NCI-H1105 (cell line): ENCODE measurements around the gene HIPK1.
"Not testable (repeated sequence)": the region's sequence is repeated elsewhere in the genome, so short reads cannot be mapped to it uniquely, and the experiment has no call there.

Experiments used
- DNase-seq: peaks from one replicate; lab custom pipeline; 2025; lab: John Stamatoyannopoulos, UW

The HIPK1 gene

GRCh38 chr1:113982949-113983348 is 53.8 kb downstream of the HIPK1 start:
- DNase-seq = no peak

- DNase-seq = no peak
These were observed 54.3 kb downstream of the HIPK1 start for GRCh38 chr1:113983391-113983790.

GRCh38 chr1:113983826-113984225 is 54.7 kb downstream of the HIPK1 start:
- no peak for DNase-seq

- no peak for DNase-seq
These were observed 55.6 kb downstream of the HIPK1 start for GRCh38 chr1:113984710-113985109.

GRCh38 chr1:113986802-113987201 is 57.7 kb downstream of the HIPK1 start:
- no peak for DNase-seq

- DNase-seq = no peak
These were observed 58.1 kb downstream of the HIPK1 start for GRCh38 chr1:113987259-113987658.

GRCh38 chr1:113990530-113990929 is 61.4 kb downstream of the HIPK1 start:
- no peak for DNase-seq

GRCh38 chr1:113990961-113991360 is 61.8 kb downstream of the HIPK1 start:
- DNase-seq = no peak

- DNase-seq = no peak
These were observed 62.4 kb downstream of the HIPK1 start for GRCh38 chr1:113991467-113991997.

- DNase-seq = no peak
These were observed 63.9 kb downstream of the HIPK1 start for GRCh38 chr1:113993072-113993471.

- DNase-seq = no peak
These were observed 64.6 kb downstream of the HIPK1 start for GRCh38 chr1:113993766-113994165.

- no peak for DNase-seq
These were observed 66.3 kb downstream of the HIPK1 start for GRCh38 chr1:113995382-113995781.

GRCh38 chr1:113998361-113998760 is 69.2 kb downstream of the HIPK1 start:
- DNase-seq = no peak

- no peak for DNase-seq
These were observed 70.1 kb downstream of the HIPK1 start for GRCh38 chr1:113999233-113999632.

- no peak for DNase-seq
These were observed 70.7 kb downstream of the HIPK1 start for GRCh38 chr1:113999799-114000198.

- no peak for DNase-seq
These were observed 71.3 kb downstream of the HIPK1 start for GRCh38 chr1:114000406-114000805.

GRCh38 chr1:114002492-114003239 is 73.5 kb downstream of the HIPK1 start:
- DNase-seq = no peak

GRCh38 chr1:114003431-114003830 is 74.3 kb downstream of the HIPK1 start:
- no peak for DNase-seq

- not testable (repeated sequence) for DNase-seq
These were observed 77.7 kb downstream of the HIPK1 start for GRCh38 chr1:114006825-114007224.

GRCh38 chr1:114008480-114008941 is 79.4 kb downstream of the HIPK1 start:
- no peak for DNase-seq

GRCh38 chr1:114008993-114009392 is 79.9 kb downstream of the HIPK1 start:
- DNase-seq = no peak

- no peak for DNase-seq
These were observed 80.3 kb downstream of the HIPK1 start for GRCh38 chr1:114009393-114009792.

GRCh38 chr1:114010433-114011184 is 81.5 kb downstream of the HIPK1 start:
- DNase-seq = no peak
